ENCODE measurements around the gene FUS. TPM values are rescaled to one million over a fixed set of nuclear protein-coding genes. Genes with fewer than 3 reads are reported as not detected.

Gene FUS
- total and polyA plus RNA-seq, 2 experiments from 2014 or later: 247 to 528 TPM

DNA sequence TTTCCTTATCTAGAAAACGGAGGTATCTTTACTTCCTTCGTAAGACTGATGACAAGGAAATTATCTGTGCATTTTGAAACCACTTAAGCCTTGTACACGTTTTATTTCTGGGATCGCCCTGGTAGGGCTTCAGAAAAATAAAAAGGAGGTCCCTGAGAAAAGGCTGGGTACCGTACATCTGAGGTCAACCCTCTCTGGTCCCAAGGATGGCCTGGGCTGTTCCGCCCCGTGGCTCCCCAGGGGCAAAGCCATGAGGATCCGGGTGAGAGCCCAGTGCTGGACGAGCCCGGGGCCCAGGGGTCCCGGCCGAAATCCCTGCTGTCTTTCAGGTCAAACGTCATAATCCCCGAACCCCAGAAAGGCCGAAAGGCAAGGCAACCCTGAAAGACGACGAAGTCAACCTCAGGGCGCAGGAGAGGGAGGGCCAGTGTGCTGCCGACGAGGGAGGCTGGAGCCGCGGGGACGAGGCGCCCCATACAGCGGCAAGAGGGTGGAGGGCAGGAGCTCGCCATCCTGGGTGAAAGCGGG, 656 bp upstream of the FUS start (continued):
- TF ChIP-seq REST (IDR thresholded peaks at IDR 0.05; ENCODE audit: unreplicated experiment): no peak

DNA sequence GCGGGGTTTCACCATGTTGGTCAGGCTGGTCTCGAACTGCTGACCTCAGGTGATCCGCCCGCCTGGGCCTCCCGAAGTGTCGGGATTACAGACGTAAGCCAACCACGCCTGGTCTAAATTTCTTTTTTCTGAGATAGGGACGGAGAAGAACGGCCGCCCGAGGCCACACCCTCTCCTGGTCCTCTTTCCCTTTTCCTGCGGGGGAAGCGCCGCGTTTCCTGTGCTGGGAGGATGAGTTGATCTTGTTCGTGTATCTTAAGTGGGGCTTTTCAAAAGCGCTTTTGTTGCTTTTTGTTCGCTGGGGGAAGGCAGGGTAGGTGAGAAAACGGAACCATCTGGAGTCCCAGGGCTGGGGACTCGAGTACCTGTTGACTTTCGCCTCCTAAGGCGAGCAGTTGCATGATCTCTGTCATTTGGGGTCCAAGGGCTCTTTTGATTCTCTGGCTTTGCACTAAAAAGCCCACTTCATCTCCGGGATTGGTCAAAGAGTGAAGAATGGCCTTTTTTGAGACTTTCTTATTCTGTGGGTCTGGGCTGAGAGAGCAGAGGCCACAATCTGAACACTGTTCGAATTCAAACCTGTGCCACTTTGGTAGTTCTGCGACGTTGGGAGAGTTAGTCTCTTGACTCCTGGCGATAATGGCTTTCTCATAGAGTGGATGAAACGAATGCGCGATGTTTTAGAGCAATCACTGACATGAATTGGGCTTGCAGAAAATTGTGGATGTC, 1.3 kb downstream of the FUS start:
- Mint-ChIP-seq H3K9me3 (peaks cover 7% of the 10 kb centered on the region), H3K4me3 (peak overlapping the region; percentile 96), H3K4me1 (peaks cover 42% of the 10 kb centered on the region), H3K27me3 (ENCODE audit: insufficient read depth, low read depth, poor library complexity) (peaks cover 24% of the 10 kb centered on the region), H3K36me3 (ENCODE audit: low read depth) (peaks cover 59% of the 10 kb centered on the region), H3K27ac (peak overlapping the region; percentile 100)
- H3F3A ChIP-seq (replicated peaks; ENCODE audit: low read depth): peaks cover 26% of the 10 kb centered on the region
- H3K79me2 ChIP-seq (replicated peaks; ENCODE audit: insufficient read depth): peaks cover 64% of the 10 kb centered on the region
- peak overlapping the region; percentile 100 for H3K4me2 ChIP-seq
- peaks cover 46% of the 10 kb centered on the region for H3K36me3 ChIP-seq (ENCODE audit: insufficient read depth)
- H3K4me3 ChIP-seq: peak overlapping the region; percentile 100
- no peaks in the 10 kb centered on the region for H3K9me2 ChIP-seq (ENCODE audit: insufficient read depth)
- H4K20me1 ChIP-seq (replicated peaks; ENCODE audit: insufficient read depth): peaks cover 54% of the 10 kb centered on the region
- peaks cover 27% of the 10 kb centered on the region for H3K4me1 ChIP-seq (ENCODE audit: insufficient read depth)
- ATAC-seq (peak; percentile 1; the same call in 1 of the 3 replicates), DNase-seq (ENCODE audit: low spot score) (no peak)
- H3K27ac ChIP-seq (ENCODE audit: low read depth): peak overlapping the region; percentile 99
- no peak overlapping the region for H2AFZ ChIP-seq
- H3K27me3 ChIP-seq (ENCODE audit: insufficient read depth): no peaks in the 10 kb centered on the region
- TF ChIP-seq EZH2phosphoT487 (IDR thresholded peaks at IDR 0.05; ENCODE audit: unreplicated experiment) (no peak), EZH2 (IDR thresholded peaks at IDR 0.05; ENCODE audit: low read depth, unreplicated experiment) (no peak), ZNF114 (CRISPR knock-in tag; IDR thresholded peaks at IDR 0.05) (no peak), NANOG (IDR thresholded peaks at IDR 0.05; ENCODE audit: borderline replicate concordance) (no peak), ZNF331 (CRISPR knock-in tag; IDR thresholded peaks at IDR 0.05; ENCODE audit: low read depth) (no peak), CTCF (conservative IDR thresholded peaks at IDR 0.05; ENCODE audit: low read depth in 2 of 2) (no peak), JUNB (IDR thresholded peaks at IDR 0.05; ENCODE audit: unreplicated experiment) (no peak), POLR2AphosphoS5 (IDR thresholded peaks at IDR 0.05; ENCODE audit: low read depth) (no peak), CREB1 (CRISPR knock-in tag; IDR thresholded peaks at IDR 0.05; ENCODE audit: low read depth) (no peak), ZNF462 (CRISPR knock-in tag; IDR thresholded peaks at IDR 0.05) (no peak), ETS1 (IDR thresholded peaks at IDR 0.05) (no peak)
